Measurements from ENCODE around the gene FAF1. TPM values are rescaled to one million over a fixed set of nuclear protein-coding genes. Genes with fewer than 3 reads are reported as not detected.
"Not testable (repeated sequence)": the region's sequence is repeated elsewhere in the genome, so short reads cannot be mapped to it uniquely, and the experiment has no call there.

Gene FAF1
- total and polyA plus RNA-seq, 2 donors (not counting 1 experiment from before 2014, with no cell fraction given), result 39.6 to 40.0 TPM

- H2AFZ ChIP-seq (ENCODE audit: low read length), result no peak overlapping the region
These were observed 61.3 kb downstream of the FAF1 start for GRCh38 chr1:50898773-50899172.

GRCh38 chr1:50894340-50894739 is 65.7 kb downstream of the FAF1 start:
- Histone ChIP-seq H3K36me3 (ENCODE audit: control insufficient read depth, insufficient read depth, low read length) (no peaks in the 10 kb centered on the region), H3K9me3 (ENCODE audit: control insufficient read depth, insufficient read depth, low read depth, low read length) (no peaks in the 10 kb centered on the region), H3K4me2 (ENCODE audit: extremely low read depth, insufficient read depth, low read length) (no peak overlapping the region), H3K9ac (ENCODE audit: insufficient read depth, low read length) (no peak overlapping the region), H3K27me3 (ENCODE audit: control insufficient read depth, insufficient read depth, low read length) (no peaks in the 10 kb centered on the region), H3K27ac (ENCODE audit: insufficient read depth, low read length) (no peak overlapping the region), H4K20me1 (ENCODE audit: control insufficient read depth, extremely low read depth, insufficient read depth, low read length) (no peaks in the 10 kb centered on the region), H3K4me3 (replicated peaks in 1 of 4; ENCODE audit: control extremely low read depth in 1 of 4, insufficient read depth in 1 of 4, low read depth in 3 of 4, low read length in 4 of 4) (no peak overlapping the region), H2AFZ (ENCODE audit: low read length) (no peak overlapping the region), H3K79me2 (ENCODE audit: control insufficient read depth, insufficient read depth, low read length) (peaks cover 11% of the 10 kb centered on the region), H3K4me1 (ENCODE audit: control insufficient read depth, extremely low read depth, insufficient read depth, low read length) (no peaks in the 10 kb centered on the region)
- TF ChIP-seq EZH2 (IDR thresholded peaks at IDR 0.05; ENCODE audit: low read length, missing control alignments) (no peak), CTCF (conservative IDR thresholded peaks at IDR 0.05 in 1 of 2, IDR thresholded peaks at IDR 0.05 in 1 of 2; ENCODE audit: low read depth in 1 of 2, low read length in 2 of 2) (no peak)
- DNase-seq (ENCODE audit: low read depth in 2 of 2), result no peak

More at GRCh38 chr1:50898773-50899172, 61.3 kb downstream of the FAF1 start:
- no peak for DNase-seq (ENCODE audit: low read depth in 2 of 2)
- Histone ChIP-seq H3K9me3 (ENCODE audit: control insufficient read depth, insufficient read depth, low read depth, low read length) (no peaks in the 10 kb centered on the region), H3K27me3 (ENCODE audit: control insufficient read depth, insufficient read depth, low read length) (no peaks in the 10 kb centered on the region), H3K79me2 (ENCODE audit: control insufficient read depth, insufficient read depth, low read length) (peaks cover 8% of the 10 kb centered on the region), H3K4me2 (ENCODE audit: extremely low read depth, insufficient read depth, low read length) (no peak overlapping the region), H3K36me3 (ENCODE audit: control insufficient read depth, insufficient read depth, low read length) (no peaks in the 10 kb centered on the region), H3K4me1 (ENCODE audit: control insufficient read depth, extremely low read depth, insufficient read depth, low read length) (no peaks in the 10 kb centered on the region), H3K4me3 (replicated peaks in 1 of 4; ENCODE audit: control extremely low read depth in 1 of 4, insufficient read depth in 1 of 4, low read depth in 3 of 4, low read length in 4 of 4) (no peak overlapping the region), H4K20me1 (ENCODE audit: control insufficient read depth, extremely low read depth, insufficient read depth, low read length) (no peaks in the 10 kb centered on the region), H3K9ac (ENCODE audit: insufficient read depth, low read length) (no peak overlapping the region), H3K27ac (ENCODE audit: insufficient read depth, low read length) (no peak overlapping the region)
- no peak for TF ChIP-seq EZH2 (IDR thresholded peaks at IDR 0.05; ENCODE audit: low read length, missing control alignments)
- TF ChIP-seq CTCF (conservative IDR thresholded peaks at IDR 0.05 in 1 of 2, IDR thresholded peaks at IDR 0.05 in 1 of 2; ENCODE audit: low read depth in 1 of 2, low read length in 2 of 2), result no peak

GRCh38 chr1:50893466-50893865 is 66.6 kb downstream of the FAF1 start:
- Histone ChIP-seq H3K4me2 (ENCODE audit: extremely low read depth, insufficient read depth, low read length) (no peak overlapping the region), H2AFZ (ENCODE audit: low read length) (no peak overlapping the region), H3K4me3 (replicated peaks in 1 of 4; ENCODE audit: control extremely low read depth in 1 of 4, insufficient read depth in 1 of 4, low read depth in 3 of 4, low read length in 4 of 4) (no peak overlapping the region), H3K27ac (ENCODE audit: insufficient read depth, low read length) (no peak overlapping the region), H3K4me1 (ENCODE audit: control insufficient read depth, extremely low read depth, insufficient read depth, low read length) (no peaks in the 10 kb centered on the region), H3K36me3 (ENCODE audit: control insufficient read depth, insufficient read depth, low read length) (no peaks in the 10 kb centered on the region), H3K9ac (ENCODE audit: insufficient read depth, low read length) (no peak overlapping the region), H3K79me2 (ENCODE audit: control insufficient read depth, insufficient read depth, low read length) (peaks cover 11% of the 10 kb centered on the region), H3K27me3 (ENCODE audit: control insufficient read depth, insufficient read depth, low read length) (no peaks in the 10 kb centered on the region), H4K20me1 (ENCODE audit: control insufficient read depth, extremely low read depth, insufficient read depth, low read length) (no peaks in the 10 kb centered on the region), H3K9me3 (ENCODE audit: control insufficient read depth, insufficient read depth, low read depth, low read length) (no peaks in the 10 kb centered on the region)
- TF ChIP-seq CTCF (conservative IDR thresholded peaks at IDR 0.05 in 1 of 2, IDR thresholded peaks at IDR 0.05 in 1 of 2; ENCODE audit: low read depth in 1 of 2, low read length in 2 of 2), result no peak
- no peak for TF ChIP-seq EZH2 (IDR thresholded peaks at IDR 0.05; ENCODE audit: low read length, missing control alignments)
- no peak for DNase-seq (ENCODE audit: low read depth in 2 of 2)

- H3K36me3 ChIP-seq (ENCODE audit: control insufficient read depth, insufficient read depth, low read length); H3K4me3 ChIP-seq (replicated peaks in 1 of 4; ENCODE audit: control extremely low read depth in 1 of 4, insufficient read depth in 1 of 4, low read depth in 3 of 4, low read length in 4 of 4); H3K4me2 ChIP-seq (ENCODE audit: extremely low read depth, insufficient read depth, low read length); H3K9me3 ChIP-seq (ENCODE audit: control insufficient read depth, insufficient read depth, low read depth, low read length); DNase-seq (ENCODE audit: low read depth in 2 of 2); H3K4me1 ChIP-seq (ENCODE audit: control insufficient read depth, extremely low read depth, insufficient read depth, low read length); H3K79me2 ChIP-seq (ENCODE audit: control insufficient read depth, insufficient read depth, low read length); H3K9ac ChIP-seq (ENCODE audit: insufficient read depth, low read length); H4K20me1 ChIP-seq (ENCODE audit: control insufficient read depth, extremely low read depth, insufficient read depth, low read length); H3K27ac ChIP-seq (ENCODE audit: insufficient read depth, low read length); H2AFZ ChIP-seq (ENCODE audit: low read length); H3K27me3 ChIP-seq (ENCODE audit: control insufficient read depth, insufficient read depth, low read length): not testable (repeated sequence)
These were observed 72.5 kb downstream of the FAF1 start for GRCh38 chr1:50887555-50887954.
